Endometrium (tissue), 2 donors: ENCODE data around the gene TMEM130.

Experiments used
- FAIRE-seq: peaks from 2 replicates; lab custom pipeline; 2012; peaks lifted over from hg19 to GRCh38; lab: Jason Lieb, UNC
- donor health status: control.
- donor health status: control.

The TMEM130 gene

GRCh38 chr7:98841179-98841997, 28.4 kb downstream of the TMEM130 start:
- FAIRE-seq = no peak

GRCh38 chr7:98840722-98841121, 29.1 kb downstream of the TMEM130 start:
- FAIRE-seq = no peak

- no peak for FAIRE-seq
These were observed 29.7 kb downstream of the TMEM130 start for GRCh38 chr7:98840096-98840495.

GRCh38 chr7:98837630-98837972, 32.2 kb downstream of the TMEM130 start:
- FAIRE-seq = no peak

DNA sequence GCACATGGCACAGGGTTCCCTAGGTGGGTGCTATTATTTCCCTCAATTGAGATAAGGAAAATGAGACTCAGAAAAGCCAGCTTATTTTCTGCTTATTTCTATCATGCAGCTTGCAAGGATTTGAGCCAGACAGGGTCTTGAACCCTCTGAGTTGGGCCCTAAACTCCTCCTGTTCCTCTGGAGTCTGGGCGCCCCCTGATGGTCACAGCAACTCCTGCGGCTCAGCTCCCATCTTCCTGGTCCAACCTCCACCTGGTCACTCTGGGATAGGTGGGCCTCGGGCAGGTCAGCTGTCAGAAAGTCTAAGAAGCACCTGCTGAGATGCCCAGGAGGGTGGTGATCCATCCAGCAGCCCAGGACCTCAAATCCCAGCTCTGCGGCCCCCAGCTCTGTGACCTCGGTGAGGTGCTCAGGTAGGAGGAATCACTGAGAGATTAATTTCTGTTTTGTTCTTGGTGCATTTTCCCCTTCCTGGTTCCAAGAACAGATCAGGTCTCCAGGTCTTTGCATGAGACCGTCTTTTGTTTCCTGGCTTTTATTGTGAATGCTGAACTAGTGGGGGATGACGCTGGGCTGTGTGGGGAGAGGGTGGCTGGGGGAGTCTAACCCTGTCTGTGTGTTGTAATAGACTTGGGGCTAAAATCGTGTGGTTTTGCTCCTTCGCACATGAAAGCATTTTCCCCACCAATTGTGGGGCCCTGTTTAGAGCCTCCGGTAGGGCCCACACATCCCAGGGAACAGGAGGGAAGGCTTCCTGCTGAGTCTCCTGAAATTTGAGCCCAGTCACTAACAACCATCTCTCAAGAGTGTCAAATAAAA, 32.8 kb downstream of the TMEM130 start:
- no peak for FAIRE-seq

DNA sequence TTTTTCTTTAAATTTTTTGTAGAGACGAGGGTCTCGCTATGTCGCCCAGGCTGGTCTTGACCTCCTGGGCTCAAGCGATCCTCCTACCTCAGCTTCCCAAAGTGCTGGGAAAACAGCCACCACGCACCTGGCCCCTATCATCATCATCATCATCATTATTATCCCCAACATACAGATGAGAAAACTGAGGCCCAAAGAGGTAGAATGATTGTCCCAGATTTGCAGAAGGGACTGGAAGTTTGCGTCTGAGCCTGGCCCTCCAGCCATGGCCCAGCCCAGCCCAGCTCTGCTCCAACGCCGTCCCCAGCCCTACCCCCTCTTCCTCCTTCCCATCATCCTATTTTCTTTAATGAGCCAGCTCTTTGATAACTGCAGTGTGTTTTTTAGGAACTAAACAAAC, 34.9 kb downstream of the TMEM130 start:
- no peak for FAIRE-seq

DNA sequence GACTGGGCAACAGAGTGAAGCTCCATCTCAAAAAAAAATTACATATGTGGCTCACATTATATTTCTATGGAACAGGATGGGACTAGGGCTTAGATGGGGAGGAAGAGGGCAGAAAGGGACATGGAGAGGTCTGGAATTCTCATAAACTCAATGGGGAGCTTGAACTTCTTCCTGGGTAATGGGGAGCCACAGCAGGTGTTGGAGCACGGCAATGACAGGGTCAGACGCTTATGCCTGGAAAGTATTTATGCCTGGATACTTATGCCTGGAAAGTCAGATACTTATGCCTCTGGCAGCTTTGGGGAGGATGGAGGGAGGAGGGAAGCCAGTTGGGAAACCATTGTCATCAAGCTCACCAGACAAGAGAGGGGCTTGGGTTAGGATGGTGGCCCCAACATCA, 36.8 kb downstream of the TMEM130 start:
- FAIRE-seq = no peak

DNA sequence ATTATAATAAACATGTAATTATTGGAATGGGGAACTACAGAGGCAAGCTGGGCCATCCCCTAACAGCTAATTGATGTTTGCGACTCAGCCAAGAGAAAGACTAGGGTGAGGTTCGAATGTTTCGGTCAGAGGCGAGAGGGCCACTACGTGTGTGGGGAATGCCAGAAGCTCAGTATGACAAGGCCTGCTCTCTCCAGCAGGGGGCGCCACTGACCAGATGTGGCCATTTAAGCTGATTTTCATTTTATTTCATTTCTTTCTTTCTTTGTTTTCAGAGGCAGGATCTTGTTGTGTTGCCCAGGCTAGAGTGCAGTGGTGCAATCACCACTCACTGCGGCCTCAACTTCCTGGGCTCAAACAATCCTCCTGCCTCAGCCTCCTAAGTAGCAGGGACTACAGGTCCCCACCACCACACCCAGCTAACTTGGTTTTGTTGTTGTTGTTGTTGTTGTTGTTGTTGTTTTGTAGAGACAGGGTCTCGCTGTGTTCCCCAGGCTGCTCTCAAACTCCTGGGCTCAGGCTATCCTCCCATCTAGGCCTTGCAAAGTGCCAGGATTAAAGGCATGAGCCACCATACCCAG, 38.1 kb downstream of the TMEM130 start:
- FAIRE-seq = no peak

- no peak for FAIRE-seq
These were observed 38.8 kb downstream of the TMEM130 start for GRCh38 chr7:98830972-98831548.

DNA sequence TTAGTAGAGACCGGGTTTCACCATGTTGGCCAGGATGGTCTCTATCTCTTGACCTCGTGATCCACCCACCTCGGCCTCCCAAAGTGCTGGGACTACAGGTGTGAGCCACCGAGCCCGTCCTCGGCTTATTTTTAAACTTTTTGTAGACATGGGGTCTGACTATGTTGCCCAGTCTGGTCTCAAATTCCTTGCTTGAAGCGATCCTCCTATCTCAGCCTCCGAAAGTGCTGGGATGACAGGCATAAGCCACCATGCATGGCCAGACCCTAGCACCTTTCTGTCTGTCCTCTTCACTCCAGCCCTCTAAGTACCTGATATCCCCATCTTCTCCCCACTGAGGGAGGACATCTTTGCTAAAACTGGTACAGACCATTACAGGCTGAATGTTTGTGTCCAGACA, 41.4 kb downstream of the TMEM130 start:
- no peak for FAIRE-seq

DNA sequence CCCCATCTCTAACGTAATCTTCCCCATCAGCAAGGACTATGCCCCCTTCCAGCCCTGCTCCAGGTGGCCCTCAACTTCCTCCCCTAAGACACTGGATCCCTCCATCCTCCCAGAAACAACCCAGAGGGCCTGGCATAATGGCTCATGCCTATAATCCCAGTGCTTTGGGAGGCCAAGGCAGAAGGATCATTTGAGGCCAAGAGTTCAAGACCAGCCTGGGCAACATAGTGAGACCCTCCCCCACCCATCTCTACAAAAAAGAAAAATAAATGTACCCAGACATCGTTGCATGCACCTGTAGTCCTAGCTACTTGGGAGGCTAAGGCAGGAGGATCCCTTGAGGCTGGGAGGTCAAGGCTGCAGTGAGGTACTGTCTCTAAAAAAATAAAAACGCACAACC, 42.6 kb downstream of the TMEM130 start:
- no peak for FAIRE-seq

DNA sequence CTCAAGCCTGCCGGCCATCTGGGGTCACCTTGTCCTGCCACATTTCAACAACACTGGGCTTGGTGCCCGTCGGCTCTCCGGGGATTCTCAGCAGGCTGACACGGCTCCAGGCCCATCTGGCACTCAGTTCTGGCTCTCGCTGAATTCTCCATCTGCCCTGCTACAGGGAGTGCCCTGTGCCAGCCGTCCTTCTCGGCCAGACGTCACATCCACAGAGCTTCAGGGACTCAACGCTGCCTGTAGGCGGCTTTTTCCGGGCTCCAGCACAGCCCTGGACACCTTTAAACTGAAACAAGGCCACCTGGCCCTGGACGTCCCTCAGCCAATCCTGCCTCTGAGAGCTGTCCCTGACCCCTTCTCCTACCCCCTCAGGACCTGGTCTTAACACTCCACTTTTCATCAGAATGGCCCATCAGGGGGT, 43.0 kb downstream of the TMEM130 start:
- FAIRE-seq = no peak

DNA sequence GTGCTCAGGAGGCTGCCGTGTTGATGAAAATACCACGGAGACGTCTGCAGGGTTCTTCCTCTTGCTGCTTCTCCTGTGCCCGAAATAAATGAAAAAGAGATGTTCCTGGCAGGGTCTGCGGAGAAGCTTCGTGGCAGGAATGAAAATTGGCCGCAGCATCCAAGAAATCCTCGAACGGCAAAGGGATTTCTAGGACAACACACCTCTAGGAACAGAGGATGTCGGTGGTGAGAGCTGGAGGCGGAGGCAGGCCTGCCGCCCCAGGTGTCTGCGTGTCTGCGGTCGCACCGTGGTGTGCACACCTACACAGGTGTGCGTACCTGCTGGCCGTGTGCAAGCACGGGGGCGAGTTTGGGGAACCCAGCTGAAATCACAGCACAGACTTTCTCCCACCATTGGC, 43.4 kb downstream of the TMEM130 start:
- FAIRE-seq = no peak

DNA sequence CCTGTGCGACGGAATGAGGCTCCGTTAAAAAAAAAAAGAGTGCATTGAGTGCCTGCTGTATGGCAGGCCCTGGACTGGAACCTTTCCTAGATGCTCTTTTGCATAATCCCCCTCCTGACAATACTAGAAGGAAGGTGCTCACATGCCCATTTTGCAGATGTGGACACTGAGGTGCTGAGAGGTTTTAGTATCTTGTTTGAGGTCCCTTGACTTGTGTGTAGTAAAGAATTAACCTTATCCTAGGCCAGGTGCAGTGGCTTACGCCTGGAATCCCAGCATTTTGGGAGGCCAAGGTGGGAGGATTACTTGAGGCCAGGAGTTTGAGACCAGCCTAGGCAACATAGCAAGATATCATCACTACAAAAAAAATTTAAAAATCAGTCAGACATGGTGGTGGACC, 46.6 kb downstream of the TMEM130 start:
- FAIRE-seq = no peak

- FAIRE-seq = no peak
These were observed 48.5 kb downstream of the TMEM130 start for GRCh38 chr7:98821348-98821747.

GRCh38 chr7:98816967-98817710, 52.7 kb downstream of the TMEM130 start:
- no peak for FAIRE-seq

- FAIRE-seq = no peak
These were observed 53.6 kb downstream of the TMEM130 start for GRCh38 chr7:98816241-98816640.

DNA sequence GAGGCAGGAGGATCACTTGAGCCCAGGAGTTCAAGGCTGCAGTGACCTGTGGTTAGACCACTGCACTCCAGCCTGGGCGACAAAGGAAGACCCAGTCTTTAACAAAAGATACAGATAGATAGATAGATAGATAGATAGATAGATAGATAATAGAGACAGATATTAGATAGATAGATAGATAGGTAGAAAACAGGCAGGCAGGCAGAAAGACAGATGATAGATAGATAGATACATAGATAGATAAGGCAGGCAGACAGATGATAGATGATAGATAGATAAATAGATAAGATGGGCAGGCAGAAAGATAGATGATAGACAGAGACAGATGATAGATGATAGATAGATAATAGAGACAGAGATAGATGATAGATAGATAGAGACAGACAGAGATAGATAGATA, 54.5 kb downstream of the TMEM130 start:
- FAIRE-seq = no peak

- FAIRE-seq = no peak
These were observed 58.5 kb downstream of the TMEM130 start for GRCh38 chr7:98811299-98811698.

- FAIRE-seq = no peak
These were observed 59.5 kb downstream of the TMEM130 start for GRCh38 chr7:98810153-98810802.

DNA sequence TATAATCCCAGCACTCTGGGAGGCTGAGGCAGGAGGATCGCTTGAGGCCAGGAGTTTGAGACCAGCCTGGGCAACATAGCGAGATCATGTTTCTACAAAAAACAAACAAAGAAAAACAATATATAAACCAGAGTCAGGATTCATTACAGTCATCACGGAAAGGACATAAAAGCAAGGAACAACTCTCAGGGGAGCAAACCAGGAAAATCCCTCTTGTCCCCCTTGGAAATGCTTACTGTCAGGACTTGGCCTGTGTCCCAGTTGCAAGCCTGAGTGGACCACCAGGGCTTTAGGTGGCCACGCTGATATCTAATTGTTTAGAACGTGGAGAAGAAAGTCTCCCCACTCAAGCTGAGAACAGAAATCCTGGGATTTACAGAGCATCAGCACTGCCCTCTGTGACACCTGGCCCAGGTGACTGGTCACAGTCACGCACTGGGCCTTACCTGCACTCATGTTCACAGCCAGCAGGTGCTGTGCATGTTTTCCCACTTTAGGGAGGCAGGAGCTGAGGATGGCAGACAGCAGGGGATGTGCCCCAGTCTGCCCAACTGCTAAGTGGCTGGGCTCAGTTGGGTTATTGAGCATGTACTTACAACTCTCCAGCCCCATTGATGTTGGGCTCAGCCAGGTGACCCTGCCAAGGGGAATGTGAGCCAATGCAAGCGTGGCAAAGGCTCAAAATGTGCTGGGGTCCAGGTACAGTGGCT, 60.9 kb downstream of the TMEM130 start:
- FAIRE-seq = no peak
